Mucosa of descending colon (tissue), 3 donors: Measurements from ENCODE around the gene ANP32B. TPM values are rescaled to one million over a fixed set of nuclear protein-coding genes. Genes with fewer than 3 reads are reported as not detected.

Source experiments
- ATAC-seq: fragments of 200-7000 bp; cut with Tn5 transposase; one replicate; pipeline ENCODE4 v1.9.1; 2020; ENCODE audit warnings: mild to moderate bottlenecking, moderate library complexity
- DNase-seq, 3 donors: peaks; one replicate each; pipeline ENCODE4 v3.0.0-alpha.2; 2020
- H3K36me3 ChIP-seq: fragments of 200-600 bp; one replicate; pipeline ENCODE4 v1.8.0; 2021; ENCODE audit warnings: low read depth, mild to moderate bottlenecking
- H3K4me1 ChIP-seq: fragments of 200-600 bp; one replicate; pipeline ENCODE4 v1.8.0; 2021; ENCODE audit warnings: low read depth, mild to moderate bottlenecking
- H3K4me3 ChIP-seq: fragments of 200-600 bp; one replicate; pipeline ENCODE4 v1.8.0; 2021; ENCODE audit warnings: mild to moderate bottlenecking
- H3K9me3 ChIP-seq: fragments of 200-600 bp; one replicate; pipeline ENCODE4 v1.8.0; 2021; ENCODE audit warnings: mild to moderate bottlenecking
- CTCF ChIP-seq: fragments of 200-600 bp; IDR thresholded peaks from one replicate; pipeline ENCODE4 v1.8.0; 2022; ENCODE audit warnings: antibody characterized with exemption, mild to moderate bottlenecking
- intact Hi-C, 2 donors: fragments of 100-400 bp; cut with DNase I in 1 of 2; cut with micrococcal nuclease in 1 of 2; formaldehyde crosslinking; loops; one replicate each; pipeline versions ENCODE4 v1.11.0 to v1.11.1; 2022; cut with DNase I, micrococcal nuclease
- total RNA-seq, 3 donors: library from RNA; stranded (reverse); fragmentation: NEBNext Ultra II Directional in 2 of 3; extraction: Animal tissue kit (Norgen Biotek cat#: 25700) in 2 of 3; gene quantifications; one replicate each; pipeline versions ENCODE4 v1.2.1 to v1.2.4, GENCODE V29; 2021 to 2023
- donor health status: DM: no; HTN: no; CAD: no; lungs with moderate emphysema.
- donor health status: DM: no; HTN: no; CAD: no.
- donor health status: DM: no; HTN: yes; CAD: no.

The ANP32B gene
- total RNA-seq, 3 donors from 2014 or later: 121 to 129 (median 125) TPM

GRCh38 chr9:97984188-97985057 is 1.3 kb downstream of the ANP32B start:
- no peaks in the 10 kb centered on the region for H3K9me3 ChIP-seq
- ATAC-seq: peak; percentile 55
- H3K36me3 ChIP-seq: no peaks in the 10 kb centered on the region
- H3K4me1 ChIP-seq: peaks cover 34% of the 10 kb centered on the region
- H3K4me3 ChIP-seq: peak overlapping the region; percentile 91
- DNase-seq: peak; percentile 80 to 87 (median 86)
- no peak for TF ChIP-seq CTCF
- intact Hi-C loops: no loop called here

GRCh38 chr9:97985058-97985861 is 2.1 kb downstream of the ANP32B start:
- Histone ChIP-seq H3K4me1 (peaks cover 39% of the 10 kb centered on the region), H3K9me3 (no peaks in the 10 kb centered on the region), H3K36me3 (no peaks in the 10 kb centered on the region), H3K4me3 (peak overlapping the region; percentile 91)
- ATAC-seq (peak; percentile 1), DNase-seq (peak in 2 of 3 donors; percentile 45 to 69)
- TF ChIP-seq CTCF: no peak
- intact Hi-C loops: no loop called here

GRCh38 chr9:97987487-97987886 is 4.3 kb downstream of the ANP32B start:
- DNase-seq: no peak
- peaks cover 47% of the 10 kb centered on the region for H3K4me1 ChIP-seq

GRCh38 chr9:97990259-97990658 is 7.1 kb downstream of the ANP32B start:
- no peak for TF ChIP-seq CTCF
- peak; percentile 22 for ATAC-seq
- H3K4me3 ChIP-seq: no peak overlapping the region
- peaks cover 64% of the 10 kb centered on the region for H3K4me1 ChIP-seq
- intact Hi-C loops: no loop called here
- DNase-seq: no peak
- no peaks in the 10 kb centered on the region for H3K36me3 ChIP-seq
- H3K9me3 ChIP-seq: no peaks in the 10 kb centered on the region

More at GRCh38 chr9:97987487-97987886, 4.3 kb downstream of the ANP32B start:
- intact Hi-C loops: no loop called here
- Histone ChIP-seq H3K36me3 (no peaks in the 10 kb centered on the region), H3K4me3 (no peak overlapping the region), H3K9me3 (no peaks in the 10 kb centered on the region)
- no peak for ATAC-seq
- TF ChIP-seq CTCF: no peak

GRCh38 chr9:97991818-97992217 is 8.7 kb downstream of the ANP32B start:
- H3K4me1 ChIP-seq: peaks cover 51% of the 10 kb centered on the region

More at GRCh38 chr9:97991818-97992217, 8.7 kb downstream of the ANP32B start:
- TF ChIP-seq CTCF: no peak
- intact Hi-C loops: no loop called here
- H3K36me3 ChIP-seq: no peaks in the 10 kb centered on the region
- ATAC-seq (no peak), DNase-seq (no peak)
- H3K4me3 ChIP-seq: no peak overlapping the region
- no peaks in the 10 kb centered on the region for H3K9me3 ChIP-seq
